COLO829 (cell line): ENCODE measurements around the gene STPG3.

ENCODE experiments used
- DNase-seq: peaks from one replicate; pipeline ENCODE4 v3.0.0; 2012; ENCODE audit warnings: low spot score

STPG3 gene

DNA sequence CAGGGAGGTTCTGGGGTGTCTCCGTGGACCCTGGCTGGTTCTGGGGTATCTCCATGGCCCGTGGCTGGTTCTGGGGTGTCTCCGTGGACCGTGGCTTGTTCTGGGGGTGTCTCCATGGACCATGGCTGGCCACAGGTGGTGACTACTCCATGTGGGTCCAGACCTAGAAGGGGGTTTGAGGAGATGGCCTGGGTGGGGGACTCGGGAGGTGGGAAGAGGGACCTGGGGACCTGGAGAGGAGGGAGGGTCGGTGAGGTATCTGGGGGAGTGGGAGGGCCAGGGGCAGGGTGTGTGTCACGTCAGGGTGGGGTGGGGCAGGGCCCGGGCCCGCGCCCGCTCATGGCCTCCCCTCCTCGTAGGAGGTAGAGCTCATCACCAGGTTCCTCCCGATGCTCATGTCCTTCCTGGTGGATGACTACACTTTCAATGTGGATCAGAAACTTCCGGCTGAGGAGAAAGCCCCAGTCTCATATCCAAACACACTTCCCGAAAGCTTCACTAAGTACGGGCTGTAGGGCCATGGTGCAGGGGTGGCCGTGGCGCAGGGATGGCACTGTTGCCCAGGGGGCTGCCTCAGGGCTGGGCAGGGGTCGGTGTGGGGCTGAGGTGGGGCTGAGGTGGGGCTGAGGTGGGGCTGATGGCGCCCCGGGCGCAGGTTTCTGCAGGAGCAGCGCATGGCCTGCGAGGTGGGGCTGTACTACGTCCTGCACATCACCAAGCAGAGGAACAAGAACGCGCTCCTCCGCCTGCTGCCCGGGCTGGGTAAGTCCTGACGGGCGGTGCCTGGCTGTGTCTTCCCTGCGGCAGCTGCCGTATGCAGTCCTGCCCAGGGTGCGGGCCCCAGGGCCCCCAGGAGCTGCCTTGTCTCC lies 15.7 kb downstream of the STPG3 start:
- DNase-seq = no peak

GRCh38 chr9:137267933-137268355 lies 16.9 kb downstream of the STPG3 start:
- DNase-seq = no peak

- no peak for DNase-seq
These were observed 17.6 kb downstream of the STPG3 start for GRCh38 chr9:137268538-137269201.

DNA sequence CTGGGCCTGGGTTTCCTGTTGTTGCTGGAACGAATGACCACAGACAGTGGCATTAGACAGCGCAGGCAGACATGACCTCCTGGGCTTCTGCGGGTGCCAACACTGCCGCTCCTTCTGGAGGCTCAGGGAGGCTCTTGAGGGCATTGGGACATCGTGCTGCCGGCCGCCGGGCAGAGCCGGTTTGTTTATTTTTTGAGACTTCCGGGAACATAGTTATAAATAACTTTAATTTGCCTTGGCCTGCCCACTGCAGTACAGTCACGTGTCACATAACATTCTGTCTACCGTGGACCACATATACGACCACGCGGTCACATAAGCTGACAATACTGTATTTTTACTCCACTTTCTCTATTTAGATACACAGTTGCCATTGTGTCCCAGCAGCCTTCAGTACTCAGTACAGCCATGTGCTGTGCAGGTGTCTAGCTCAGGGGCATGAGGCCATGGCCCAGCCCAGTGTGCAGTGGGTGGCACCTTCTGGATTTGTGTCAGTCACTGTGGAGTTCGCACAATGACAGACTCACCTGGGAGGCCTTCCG lies 18.2 kb downstream of the STPG3 start:
- DNase-seq = peak; percentile 55

- DNase-seq = no peak
These were observed 20.0 kb downstream of the STPG3 start for GRCh38 chr9:137270929-137271695.

GRCh38 chr9:137271696-137272076 lies 20.6 kb downstream of the STPG3 start:
- DNase-seq = no peak

GRCh38 chr9:137272241-137273094 lies 21.4 kb downstream of the STPG3 start:
- no peak for DNase-seq

DNA sequence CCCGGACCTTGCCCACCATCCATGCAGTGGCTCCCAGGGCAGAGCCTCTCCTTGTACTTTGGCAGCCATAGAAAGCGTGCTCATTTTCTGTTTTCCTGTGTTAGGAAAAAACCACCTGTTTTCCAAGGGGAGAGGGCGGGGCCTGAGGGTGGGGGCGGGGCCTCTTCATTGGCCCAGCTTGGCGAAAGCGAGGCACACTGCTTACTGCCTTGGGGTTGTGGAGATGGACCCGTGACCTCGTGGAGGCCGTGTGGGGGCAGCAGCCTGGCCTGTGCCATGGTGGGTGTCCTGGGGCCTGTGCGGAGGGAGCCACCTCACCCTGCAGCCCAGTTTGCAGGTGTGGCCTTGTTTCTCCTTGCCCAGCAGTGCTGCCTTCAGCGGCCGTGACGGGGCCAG lies 22.0 kb downstream of the STPG3 start:
- no peak for DNase-seq

GRCh38 chr9:137273611-137274320 lies 22.7 kb downstream of the STPG3 start:
- no peak for DNase-seq

- DNase-seq = no peak
These were observed 24.1 kb downstream of the STPG3 start for GRCh38 chr9:137275203-137275587.

GRCh38 chr9:137275588-137276472 lies 24.7 kb downstream of the STPG3 start:
- no peak for DNase-seq

GRCh38 chr9:137276473-137277328 lies 25.6 kb downstream of the STPG3 start:
- no peak for DNase-seq

DNA sequence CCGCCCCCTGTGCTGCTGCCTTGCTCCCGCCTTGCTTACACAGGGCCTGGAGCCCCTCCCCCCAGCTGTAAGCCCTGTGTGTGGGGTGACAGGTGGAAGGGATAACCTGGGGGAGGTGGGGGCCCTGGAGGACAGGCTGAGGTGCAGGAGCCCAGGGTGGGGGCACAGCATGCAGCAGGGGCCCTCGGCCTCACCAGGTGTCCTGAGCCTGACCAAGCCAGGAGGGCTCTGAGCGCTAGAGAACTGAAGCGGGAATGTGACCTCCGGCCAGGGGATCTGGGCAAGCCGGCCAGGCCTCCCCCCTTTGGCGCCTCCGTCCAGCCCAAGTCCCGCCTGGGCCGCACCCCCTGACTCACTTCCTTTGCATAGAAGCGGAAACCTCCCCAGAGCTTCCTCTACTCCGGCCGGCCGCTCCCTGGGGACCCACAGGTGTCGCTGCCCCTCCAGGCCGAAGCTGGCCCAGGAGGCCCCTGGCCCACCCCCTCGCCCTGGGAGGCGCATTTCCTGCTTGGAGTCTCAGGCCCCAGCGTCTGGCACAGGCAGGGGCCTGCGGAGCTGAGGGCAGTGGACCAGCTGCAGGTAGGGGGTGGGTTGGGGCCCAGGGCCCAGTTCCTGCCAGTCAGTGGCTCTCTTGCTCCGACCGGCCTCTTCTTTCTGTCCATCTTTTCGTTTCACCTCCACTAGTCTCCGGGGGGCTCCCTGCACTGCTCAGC lies 26.4 kb downstream of the STPG3 start, which contains the start of gene TOR4A:
TSS of gene TOR4A (plus strand) at position 398 of the 713 bp plus-strand sequence. CDS start 964 bp downstream, outside the sequence.
- DNase-seq = no peak

DNA sequence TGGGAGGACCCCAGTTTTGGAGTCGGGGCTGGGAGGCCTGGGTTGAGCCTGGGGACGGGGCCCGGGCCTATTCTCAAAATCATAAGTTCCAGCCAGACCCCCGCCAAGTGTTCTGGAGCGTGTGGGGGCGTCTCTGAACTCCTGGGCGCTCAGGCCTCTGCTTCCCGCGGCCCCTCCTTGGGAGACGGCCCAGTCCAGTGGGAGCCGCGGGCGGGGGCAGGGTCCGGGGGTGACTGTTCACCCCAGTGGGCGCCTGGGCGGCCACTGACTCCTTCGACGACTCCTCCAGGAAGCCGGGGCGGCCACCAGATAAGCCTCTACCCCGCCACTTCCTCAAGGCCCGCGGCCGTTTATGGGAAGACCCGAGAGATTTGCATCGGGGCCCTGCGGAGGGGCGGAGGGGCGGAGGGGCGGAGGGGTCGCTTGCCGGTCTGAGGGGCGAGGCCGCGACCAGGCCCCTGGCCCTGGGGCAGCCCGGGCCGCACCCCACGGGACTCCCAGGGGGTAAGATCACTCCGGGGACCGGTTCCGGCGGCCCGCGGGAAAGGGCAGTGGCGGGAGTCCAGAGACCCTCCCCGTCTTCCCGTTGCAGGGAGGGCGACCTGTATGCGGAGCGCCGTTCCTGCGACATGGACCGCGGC lies 27.1 kb downstream of the STPG3 start:
- DNase-seq = no peak

DNA sequence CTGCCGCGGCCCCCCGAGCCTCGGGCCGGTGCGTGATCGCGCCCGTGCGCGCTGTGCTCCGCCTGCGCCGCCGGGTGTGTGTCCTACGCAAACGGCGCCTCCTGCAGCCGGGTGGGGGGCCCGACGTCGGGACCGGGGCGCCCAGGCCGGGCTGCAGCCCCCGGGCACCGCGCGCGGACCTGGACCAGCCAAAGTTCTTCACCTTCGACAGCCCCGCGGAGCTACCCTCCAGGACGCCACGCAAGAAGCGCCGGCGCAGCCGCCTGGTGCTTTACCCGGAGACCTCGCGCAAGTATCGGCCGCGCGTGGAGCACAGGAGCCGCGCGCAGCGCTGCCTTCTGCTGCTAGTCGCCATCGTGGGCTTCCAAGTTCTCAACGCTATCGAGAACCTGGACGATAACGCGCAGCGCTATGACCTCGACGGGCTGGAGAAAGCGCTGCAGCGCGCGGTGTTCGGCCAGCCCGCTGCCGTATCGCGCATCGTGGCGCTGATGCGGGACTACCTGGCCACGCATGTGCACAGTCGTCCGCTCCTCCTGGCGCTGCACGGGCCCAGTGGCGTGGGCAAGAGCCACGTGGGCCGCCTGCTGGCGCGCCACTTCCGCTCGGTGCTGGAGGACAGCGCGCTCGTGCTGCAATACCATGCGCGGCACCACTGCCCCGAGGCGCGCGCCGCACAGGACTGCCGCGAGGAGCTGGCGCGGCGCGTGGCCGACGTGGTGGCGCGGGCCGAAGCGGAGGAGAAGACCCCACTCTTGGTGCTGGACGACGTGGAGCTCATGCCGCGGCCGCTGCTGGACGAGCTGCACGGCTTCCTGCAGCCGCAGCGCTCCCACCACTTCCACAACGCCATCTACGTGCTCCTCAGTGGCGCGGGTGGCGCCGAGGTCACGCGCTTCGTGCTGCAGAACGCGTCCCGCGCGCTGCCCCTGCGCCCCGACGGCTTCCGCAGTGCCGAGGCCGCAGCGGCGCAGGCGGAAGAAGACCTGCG lies 27.9 kb downstream of the STPG3 start:
- no peak for DNase-seq

GRCh38 chr9:137279741-137280473 lies 28.8 kb downstream of the STPG3 start:
- no peak for DNase-seq
